ENCODE data around the gene PNPLA8. TPM values are rescaled to one million over a fixed set of nuclear protein-coding genes. Genes with fewer than 3 reads are reported as not detected.

The PNPLA8 gene
- total RNA-seq, 1 donor from 2014 or later: 26.3 TPM

DNA sequence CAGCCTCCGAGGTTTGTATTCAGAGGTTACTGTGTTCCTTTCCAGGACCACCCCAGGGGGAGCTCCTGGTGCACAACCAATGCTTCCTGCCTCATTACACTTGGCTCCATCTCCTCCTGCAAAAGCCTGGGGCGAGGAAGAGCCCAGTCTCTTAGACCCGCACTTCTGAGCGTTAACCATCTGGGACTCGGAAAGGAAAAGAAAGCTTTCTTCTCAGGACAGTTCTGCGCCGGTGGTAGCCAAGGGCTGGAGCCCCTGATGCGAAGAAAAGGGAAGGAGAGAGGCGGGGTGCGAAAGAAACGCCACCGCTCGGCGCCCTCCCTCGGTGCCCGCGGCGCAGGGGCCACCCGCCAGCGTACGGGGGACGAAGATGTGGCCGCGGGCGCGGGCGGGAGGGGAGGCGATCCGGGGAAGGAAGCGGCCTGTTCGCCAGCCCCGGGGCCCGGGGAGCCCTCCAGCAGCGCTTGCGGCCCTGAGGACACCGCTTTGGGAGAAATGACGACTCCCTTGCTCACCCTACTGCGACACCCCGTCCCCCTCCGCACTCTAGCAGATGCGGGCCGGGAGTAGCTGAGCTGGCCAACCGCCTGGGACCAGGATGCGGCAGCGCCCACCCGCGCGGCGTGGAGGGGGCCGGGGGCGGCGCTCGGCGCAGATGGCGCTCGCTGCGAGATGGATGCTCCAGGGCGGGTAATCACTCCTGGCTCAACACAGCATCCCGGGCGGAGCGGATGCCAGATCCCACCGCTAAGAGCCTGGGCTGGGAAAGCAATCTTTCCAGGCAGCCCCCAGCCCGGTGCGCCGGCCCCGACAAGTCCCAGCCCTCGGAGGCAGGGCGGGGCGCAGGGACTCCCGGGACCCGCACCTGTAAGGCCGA, 71.0 kb downstream of the PNPLA8 start:
- H3K4me3 ChIP-seq (ENCODE audit: low read depth, low read length): peak overlapping the region; percentile 36
- peaks cover 22% of the 10 kb centered on the region for H3K27me3 ChIP-seq (ENCODE audit: control insufficient read depth, insufficient read depth, low read length)
- TF ChIP-seq, protein P1, sequence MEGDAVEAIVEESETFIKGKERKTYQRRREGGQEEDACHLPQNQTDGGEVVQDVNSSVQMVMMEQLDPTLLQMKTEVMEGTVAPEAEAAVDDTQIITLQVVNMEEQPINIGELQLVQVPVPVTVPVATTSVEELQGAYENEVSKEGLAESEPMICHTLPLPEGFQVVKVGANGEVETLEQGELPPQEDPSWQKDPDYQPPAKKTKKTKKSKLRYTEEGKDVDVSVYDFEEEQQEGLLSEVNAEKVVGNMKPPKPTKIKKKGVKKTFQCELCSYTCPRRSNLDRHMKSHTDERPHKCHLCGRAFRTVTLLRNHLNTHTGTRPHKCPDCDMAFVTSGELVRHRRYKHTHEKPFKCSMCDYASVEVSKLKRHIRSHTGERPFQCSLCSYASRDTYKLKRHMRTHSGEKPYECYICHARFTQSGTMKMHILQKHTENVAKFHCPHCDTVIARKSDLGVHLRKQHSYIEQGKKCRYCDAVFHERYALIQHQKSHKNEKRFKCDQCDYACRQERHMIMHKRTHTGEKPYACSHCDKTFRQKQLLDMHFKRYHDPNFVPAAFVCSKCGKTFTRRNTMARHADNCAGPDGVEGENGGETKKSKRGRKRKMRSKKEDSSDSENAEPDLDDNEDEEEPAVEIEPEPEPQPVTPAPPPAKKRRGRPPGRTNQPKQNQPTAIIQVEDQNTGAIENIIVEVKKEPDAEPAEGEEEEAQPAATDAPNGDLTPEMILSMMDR (IDR thresholded peaks at IDR 0.05; ENCODE audit: insufficient read depth, low read length, severe bottlenecking): no peak
- DNase-seq (ENCODE audit: low read depth) (no peak), FAIRE-seq (no peak)
- no peaks in the 10 kb centered on the region for H3K36me3 ChIP-seq (ENCODE audit: control insufficient read depth, insufficient read depth, low read length)

DNA sequence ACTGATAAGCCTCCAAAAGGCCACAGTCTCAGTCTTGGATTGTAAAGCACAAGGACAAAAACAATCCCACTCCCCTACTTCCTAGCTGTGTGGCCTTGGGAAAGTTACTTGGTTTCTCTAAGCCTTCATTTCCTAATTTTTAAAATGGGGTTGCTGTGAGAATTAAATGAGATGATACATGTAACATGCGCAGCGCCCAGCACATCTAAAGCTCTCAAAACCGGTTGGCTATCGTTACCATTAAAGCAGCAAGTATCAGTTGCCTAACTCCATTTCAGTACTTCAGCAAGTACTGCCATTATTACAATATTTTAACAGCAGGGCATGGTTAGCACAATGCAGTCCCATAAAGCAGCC, 71.6 kb downstream of the PNPLA8 start:
- H3K27me3 ChIP-seq (ENCODE audit: control insufficient read depth, insufficient read depth, low read length): peaks cover 22% of the 10 kb centered on the region
- no peak for FAIRE-seq

DNA sequence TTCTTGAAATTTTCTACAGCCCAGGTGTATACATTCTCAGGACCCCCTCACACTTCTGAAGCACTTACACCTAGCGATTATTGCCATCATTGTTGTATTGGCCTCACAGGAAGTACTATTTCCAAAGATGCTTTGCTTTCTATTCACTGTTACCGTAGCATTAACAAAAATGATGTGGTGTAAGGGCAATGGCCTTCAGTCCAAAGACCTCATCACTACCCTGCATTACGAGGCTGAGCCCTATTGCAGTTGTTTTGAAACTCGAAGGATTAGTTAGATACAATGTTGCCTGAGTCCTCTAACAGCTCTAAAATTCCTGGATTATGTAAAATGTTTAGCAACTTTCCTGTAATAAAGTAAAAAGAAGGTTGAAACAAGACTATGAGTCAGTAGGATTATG, 72.6 kb downstream of the PNPLA8 start:
- TF ChIP-seq, protein P1 (IDR thresholded peaks at IDR 0.05; ENCODE audit: insufficient read depth, low read length, severe bottlenecking): no peak
- Histone ChIP-seq H3K27me3 (ENCODE audit: control insufficient read depth, insufficient read depth, low read length) (peaks cover 22% of the 10 kb centered on the region), H3K4me3 (ENCODE audit: low read depth, low read length) (no peak overlapping the region), H3K36me3 (ENCODE audit: control insufficient read depth, insufficient read depth, low read length) (no peaks in the 10 kb centered on the region)
- FAIRE-seq (no peak), DNase-seq (ENCODE audit: low read depth) (no peak)

More for the DNA sequence above, 71.6 kb downstream of the PNPLA8 start:
- H3K36me3 ChIP-seq (ENCODE audit: control insufficient read depth, insufficient read depth, low read length): no peaks in the 10 kb centered on the region
- no peak overlapping the region for H3K4me3 ChIP-seq (ENCODE audit: low read depth, low read length)
- no peak for DNase-seq (ENCODE audit: low read depth)
- TF ChIP-seq, protein P1 (IDR thresholded peaks at IDR 0.05; ENCODE audit: insufficient read depth, low read length, severe bottlenecking): no peak

DNA sequence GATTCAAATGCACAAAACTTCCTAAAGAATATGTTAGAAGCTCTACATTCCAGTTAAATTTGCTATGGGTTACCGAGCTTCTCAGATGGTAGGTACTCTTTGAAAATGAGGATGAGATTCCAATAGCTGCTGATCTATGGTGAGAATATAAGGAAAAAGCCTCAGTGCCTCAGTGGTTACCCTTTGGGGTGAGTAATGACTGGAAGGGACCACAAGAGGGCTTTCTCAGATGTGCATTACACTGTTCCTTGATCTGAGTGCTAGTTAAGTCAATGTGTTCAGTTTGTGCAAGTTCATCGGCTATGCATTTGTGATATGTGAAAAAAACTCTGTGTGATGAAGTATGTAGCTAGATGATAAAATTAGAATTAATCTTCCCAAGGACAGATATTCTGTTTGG, 73.2 kb downstream of the PNPLA8 start:
- peaks cover 22% of the 10 kb centered on the region for H3K27me3 ChIP-seq (ENCODE audit: control insufficient read depth, insufficient read depth, low read length)
- H3K4me3 ChIP-seq (ENCODE audit: low read depth, low read length): no peak overlapping the region
- H3K36me3 ChIP-seq (ENCODE audit: control insufficient read depth, insufficient read depth, low read length): no peaks in the 10 kb centered on the region
- TF ChIP-seq, protein P1 (IDR thresholded peaks at IDR 0.05; ENCODE audit: insufficient read depth, low read length, severe bottlenecking): peak; percentile 60
- peak; percentile 41 for DNase-seq (ENCODE audit: low read depth)
- FAIRE-seq: no peak

DNA sequence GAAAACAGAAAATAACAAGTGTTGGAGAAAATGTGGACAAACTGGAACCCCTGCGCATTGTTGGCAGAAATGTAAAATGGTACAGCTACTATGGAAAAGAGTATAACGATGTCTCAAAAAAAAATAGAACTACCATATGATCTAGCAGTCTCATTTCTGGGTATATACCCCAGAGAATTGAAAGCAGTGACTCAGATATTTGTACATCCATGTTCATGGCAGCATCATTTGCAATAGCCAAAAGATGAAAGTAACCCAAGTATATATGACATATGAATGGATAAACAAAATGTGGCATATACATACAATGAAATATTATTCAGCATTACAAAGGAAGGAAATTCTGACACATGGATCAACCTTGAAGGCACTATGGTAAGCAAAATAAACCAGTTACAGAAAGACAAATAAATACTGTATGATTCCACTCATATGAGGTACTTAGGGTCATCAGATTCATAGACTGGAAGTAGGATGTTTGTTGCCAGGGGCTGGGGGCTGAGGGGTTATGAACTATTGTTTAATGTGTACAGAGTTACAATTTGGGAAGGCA, 74.6 kb downstream of the PNPLA8 start:
- H3K36me3 ChIP-seq (ENCODE audit: control insufficient read depth, insufficient read depth, low read length): no peaks in the 10 kb centered on the region
- FAIRE-seq: no peak
- TF ChIP-seq, protein P1 (IDR thresholded peaks at IDR 0.05; ENCODE audit: insufficient read depth, low read length, severe bottlenecking): no peak
- DNase-seq (ENCODE audit: low read depth): no peak
- H3K4me3 ChIP-seq (ENCODE audit: low read depth, low read length): no peak overlapping the region
- peaks cover 16% of the 10 kb centered on the region for H3K27me3 ChIP-seq (ENCODE audit: control insufficient read depth, insufficient read depth, low read length)

All from bronchial epithelial cell (primary cell).